Breast epithelium (tissue), 4 donors: ENCODE measurements around the gene CLASP2. TPM values are rescaled to one million over a fixed set of nuclear protein-coding genes. Genes with fewer than 3 reads are reported as not detected.

Experiments
- DNase-seq, 2 donors: peaks; one replicate each; pipeline ENCODE4 v3.0.0-alpha.2; 2019; ENCODE audit warnings: low spot score in 2 of 2
- H3K27ac ChIP-seq, 2 donors: fragments of 200-600 bp; sonication (generic) in 1 of 2; one replicate each; pipeline ENCODE4 v1.5.1; 2016 to 2019; ENCODE audit warnings: mild to moderate bottlenecking in 1 of 2
- H3K27me3 ChIP-seq, 2 donors: fragments of 200-600 bp; sonication (generic) in 1 of 2; one replicate each; pipeline versions ENCODE4 v1.5.1 to v1.6.0; 2017 to 2019; ENCODE audit warnings: control low read depth in 1 of 2, mild to moderate bottlenecking in 1 of 2
- H3K36me3 ChIP-seq: fragments of 200-600 bp; one replicate; pipeline ENCODE4 v1.5.1; 2019
- H3K4me1 ChIP-seq, 2 donors: fragments of 200-600 bp; sonication (generic); one replicate each; pipeline ENCODE4 v1.5.1; 2016 to 2019; ENCODE audit warnings: control low read depth in 1 of 2
- H3K4me3 ChIP-seq, 3 donors: fragments of 200-600 bp; sonication (generic); 1 replicate in 2 of 3; 2 replicates in 1 of 3; pipeline ENCODE4 v1.5.1; 2016 to 2019; ENCODE audit warnings: mild to moderate bottlenecking in 3 of 3, moderate library complexity in 2 of 3
- H3K9me3 ChIP-seq, 2 donors: fragments of 200-600 bp; sonication (generic) in 1 of 2; one replicate each; pipeline ENCODE4 v1.5.1; 2016 to 2019; ENCODE audit warnings: control low read depth in 1 of 2
- POLR2A ChIP-seq: fragments of 450-650 bp; IDR thresholded peaks from one replicate; pipeline ENCODE4 v1.6.1; 2016; ENCODE audit warnings: antibody characterized with exemption, mild to moderate bottlenecking, moderate library complexity
- POLR2AphosphoS5 ChIP-seq, 3 donors: sonication (generic); formaldehyde crosslinking; IDR thresholded peaks; one replicate each; pipeline ENCODE4 v1.6.1; 2017; ENCODE audit warnings: antibody characterized with exemption in 3 of 3
- intact Hi-C: fragments of 100-400 bp; cut with DNase I; formaldehyde crosslinking; loops from one replicate; pipeline ENCODE4 v1.15.1; 2023; ENCODE audit warnings: low total_unique reads
- total RNA-seq, 3 donors: library from RNA; depleted of rRNA; stranded (reverse); fragments of >200 nt; gene quantifications; one replicate each; pipeline ENCODE4 v1.1.0, GENCODE V29; 2016
- TF ChIP-seq, protein P1 (sequence below), 3 donors: fragments of 450-650 bp; IDR thresholded peaks; one replicate each; pipeline ENCODE4 v1.5.1; 2016 to 2017; ENCODE audit warnings: antibody characterized with exemption in 3 of 3, mild to moderate bottlenecking in 3 of 3, moderate library complexity in 3 of 3

The CLASP2 gene
- total RNA-seq, 3 donors from 2014 or later, result 57.1 to 108 (median 86.9) TPM

DNA sequence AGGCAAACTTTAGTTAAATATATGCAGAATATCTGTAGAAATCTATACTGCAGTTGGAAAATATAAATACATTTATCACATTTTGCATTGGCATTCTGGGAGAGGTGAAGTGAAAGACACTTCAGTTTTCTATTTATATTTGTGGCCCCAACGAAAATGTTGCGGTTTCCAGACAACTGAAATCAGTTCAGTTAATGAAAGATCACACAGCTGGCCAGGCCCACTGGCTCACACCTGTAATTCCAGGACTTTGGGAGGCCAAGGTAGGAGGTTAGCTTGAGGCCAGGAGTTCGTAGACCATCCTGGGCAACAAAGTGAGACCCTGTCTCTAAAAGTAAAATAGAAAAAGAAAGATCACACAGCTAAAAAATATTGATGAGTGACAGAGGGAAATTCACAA is 11.9 kb upstream of the CLASP2 start:
- DNase-seq, result no peak
- H3K27ac ChIP-seq, result no peak overlapping the region
- no peaks in the 10 kb centered on the region for H3K36me3 ChIP-seq
- H3K9me3 ChIP-seq, result no peaks in the 10 kb centered on the region
- TF ChIP-seq POLR2A, result no peak
- TF ChIP-seq, protein P1, sequence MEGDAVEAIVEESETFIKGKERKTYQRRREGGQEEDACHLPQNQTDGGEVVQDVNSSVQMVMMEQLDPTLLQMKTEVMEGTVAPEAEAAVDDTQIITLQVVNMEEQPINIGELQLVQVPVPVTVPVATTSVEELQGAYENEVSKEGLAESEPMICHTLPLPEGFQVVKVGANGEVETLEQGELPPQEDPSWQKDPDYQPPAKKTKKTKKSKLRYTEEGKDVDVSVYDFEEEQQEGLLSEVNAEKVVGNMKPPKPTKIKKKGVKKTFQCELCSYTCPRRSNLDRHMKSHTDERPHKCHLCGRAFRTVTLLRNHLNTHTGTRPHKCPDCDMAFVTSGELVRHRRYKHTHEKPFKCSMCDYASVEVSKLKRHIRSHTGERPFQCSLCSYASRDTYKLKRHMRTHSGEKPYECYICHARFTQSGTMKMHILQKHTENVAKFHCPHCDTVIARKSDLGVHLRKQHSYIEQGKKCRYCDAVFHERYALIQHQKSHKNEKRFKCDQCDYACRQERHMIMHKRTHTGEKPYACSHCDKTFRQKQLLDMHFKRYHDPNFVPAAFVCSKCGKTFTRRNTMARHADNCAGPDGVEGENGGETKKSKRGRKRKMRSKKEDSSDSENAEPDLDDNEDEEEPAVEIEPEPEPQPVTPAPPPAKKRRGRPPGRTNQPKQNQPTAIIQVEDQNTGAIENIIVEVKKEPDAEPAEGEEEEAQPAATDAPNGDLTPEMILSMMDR (IDR thresholded peaks at IDR 0.05), result no peak
- no peak for TF ChIP-seq POLR2AphosphoS5 (IDR thresholded peaks at IDR 0.05)
- H3K4me3 ChIP-seq, result no peak overlapping the region
- intact Hi-C loops, result no loop called here
- no peaks in the 10 kb centered on the region for H3K4me1 ChIP-seq
- H3K27me3 ChIP-seq, result no peaks in the 10 kb centered on the region

DNA sequence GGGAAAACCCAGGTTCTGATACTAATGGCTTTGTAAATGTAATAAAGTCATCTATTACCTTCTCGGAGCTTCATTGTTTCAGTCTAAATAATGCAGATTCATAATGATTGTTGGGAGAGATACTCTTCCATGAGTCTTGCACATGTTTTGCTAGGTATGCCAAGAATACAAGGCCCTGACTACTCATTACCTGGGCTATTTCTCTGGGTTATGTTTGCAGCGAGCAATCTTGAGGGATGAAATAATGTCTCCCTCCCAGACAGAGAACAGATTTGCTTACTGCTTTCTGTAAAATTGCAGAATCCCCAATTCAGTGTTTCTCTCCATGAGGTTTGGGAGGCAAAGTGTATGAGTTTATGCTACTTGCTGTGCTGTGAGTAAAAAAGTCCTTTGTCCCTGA is 6.2 kb upstream of the CLASP2 start:
- no peak for TF ChIP-seq POLR2A
- Histone ChIP-seq H3K4me3 (no peak overlapping the region), H3K27ac (no peak overlapping the region), H3K36me3 (no peaks in the 10 kb centered on the region), H3K4me1 (no peaks in the 10 kb centered on the region), H3K9me3 (no peaks in the 10 kb centered on the region), H3K27me3 (no peaks in the 10 kb centered on the region)
- no peak for DNase-seq
- intact Hi-C loops, result no loop called here

DNA sequence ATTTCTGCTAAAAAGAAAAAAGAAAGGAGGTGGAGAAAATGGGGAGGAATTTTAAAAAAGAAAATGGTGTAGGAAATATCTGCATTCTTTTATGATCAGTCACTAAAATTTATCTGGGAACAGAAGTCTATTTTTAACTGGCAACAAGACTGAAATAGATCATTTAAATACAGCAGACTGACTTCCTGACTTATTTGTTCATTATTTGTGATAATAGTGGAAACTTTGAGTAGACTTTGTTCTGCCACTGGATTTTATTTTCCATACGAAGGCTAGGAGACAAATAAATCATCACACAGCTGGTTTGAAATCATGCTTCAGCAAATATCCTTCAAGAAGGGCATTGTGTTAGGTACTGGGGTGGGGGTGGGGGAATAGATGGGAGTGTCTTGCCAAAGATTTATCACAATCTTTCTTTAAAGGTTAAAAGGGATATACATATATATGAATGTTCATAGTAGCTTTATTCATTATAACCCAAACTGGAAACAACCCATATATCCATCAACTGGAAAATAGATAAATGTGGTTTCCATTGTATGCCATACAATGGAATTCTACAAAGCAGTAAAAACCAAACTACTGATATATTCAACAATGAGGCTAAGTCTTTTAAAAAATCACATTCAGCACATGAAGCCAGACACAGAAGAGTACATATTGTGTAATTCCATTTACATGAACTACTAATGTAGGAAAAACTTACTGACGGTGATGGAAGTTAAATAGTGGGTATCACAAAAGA is 4.7 kb upstream of the CLASP2 start:
- Histone ChIP-seq H3K27ac (no peak overlapping the region), H3K36me3 (no peaks in the 10 kb centered on the region), H3K9me3 (no peaks in the 10 kb centered on the region), H3K27me3 (no peaks in the 10 kb centered on the region), H3K4me3 (no peak overlapping the region), H3K4me1 (no peaks in the 10 kb centered on the region)
- no peak for DNase-seq
- TF ChIP-seq POLR2A (no peak), POLR2AphosphoS5 (IDR thresholded peaks at IDR 0.05) (no peak)
- TF ChIP-seq, protein P1 (IDR thresholded peaks at IDR 0.05), result no peak
- intact Hi-C loops, result no loop called here

DNA sequence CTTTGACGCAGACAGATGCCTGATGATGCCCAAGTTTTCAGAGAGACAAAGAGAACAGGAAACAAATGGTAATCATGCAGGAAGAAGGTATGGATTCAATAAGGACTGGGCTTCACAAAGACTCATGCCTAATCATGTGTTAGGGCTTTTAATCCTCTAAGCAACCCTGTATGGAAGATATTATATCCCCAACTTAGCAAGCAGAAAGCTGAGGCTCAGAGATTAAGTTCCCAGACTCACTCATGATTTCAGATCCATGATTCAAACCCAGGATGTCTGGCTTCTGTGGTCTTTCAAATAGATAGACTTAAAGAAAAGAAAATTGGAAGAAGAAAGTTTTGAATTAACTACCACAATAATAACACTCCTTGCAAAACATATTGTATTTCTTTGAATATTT is 4.1 kb upstream of the CLASP2 start:
- intact Hi-C loops, result no loop called here
- Histone ChIP-seq H3K27ac (no peak overlapping the region), H3K36me3 (no peaks in the 10 kb centered on the region), H3K4me1 (no peaks in the 10 kb centered on the region), H3K27me3 (no peaks in the 10 kb centered on the region), H3K4me3 (no peak overlapping the region), H3K9me3 (no peaks in the 10 kb centered on the region)
- DNase-seq, result no peak
- TF ChIP-seq POLR2A (no peak), POLR2AphosphoS5 (IDR thresholded peaks at IDR 0.05) (no peak)
- TF ChIP-seq, protein P1 (IDR thresholded peaks at IDR 0.05), result no peak

DNA sequence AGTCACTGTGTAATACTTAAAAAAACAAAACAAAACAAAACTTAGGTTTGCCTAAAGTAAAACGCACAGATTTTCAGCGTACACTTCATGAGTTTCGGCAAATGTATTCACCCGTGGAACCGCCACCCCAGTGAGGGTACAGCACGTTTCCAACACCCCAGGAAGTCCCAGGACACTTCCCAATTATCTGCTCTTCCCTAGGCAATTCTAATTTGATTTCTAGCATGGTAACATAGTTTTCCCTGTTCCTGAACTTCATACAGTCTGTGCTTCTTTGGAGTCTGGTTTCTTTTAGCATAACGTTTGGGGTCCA is 497 bp upstream of the CLASP2 start:
- no peaks in the 10 kb centered on the region for H3K27me3 ChIP-seq
- intact Hi-C loops, result no loop called here
- no peak for DNase-seq
- H3K4me1 ChIP-seq, result no peaks in the 10 kb centered on the region
- no peaks in the 10 kb centered on the region for H3K36me3 ChIP-seq
- no peaks in the 10 kb centered on the region for H3K9me3 ChIP-seq
- TF ChIP-seq POLR2AphosphoS5 (IDR thresholded peaks at IDR 0.05) (no peak), POLR2A (no peak)
- TF ChIP-seq, protein P1 (IDR thresholded peaks at IDR 0.05), result no peak
- peak overlapping the region; percentile 99 for H3K27ac ChIP-seq
- H3K4me3 ChIP-seq, result peak overlapping the region; percentile 90 to 95 (median 91)

DNA sequence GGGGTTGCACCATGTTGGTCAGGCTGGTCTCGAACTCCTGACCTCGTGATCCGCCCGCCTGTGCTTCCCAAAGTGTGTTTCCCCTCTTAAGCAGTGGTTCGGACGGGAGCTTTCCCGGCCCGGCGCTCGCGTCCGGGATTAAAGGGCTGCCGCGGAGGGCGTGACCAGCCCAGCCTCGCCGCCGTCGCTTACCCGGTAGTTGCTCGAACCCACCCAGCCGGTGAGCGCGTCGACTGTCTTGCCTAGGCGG is 513 bp downstream of the CLASP2 start:
- Histone ChIP-seq H3K9me3 (no peaks in the 10 kb centered on the region), H3K27ac (peak overlapping the region; percentile 99), H3K4me3 (peak overlapping the region; percentile 90 to 95 (median 91)), H3K27me3 (no peaks in the 10 kb centered on the region), H3K36me3 (no peaks in the 10 kb centered on the region), H3K4me1 (no peaks in the 10 kb centered on the region)
- no peak for TF ChIP-seq POLR2A
- TF ChIP-seq POLR2AphosphoS5 (IDR thresholded peaks at IDR 0.05), result no peak
- TF ChIP-seq, protein P1 (IDR thresholded peaks at IDR 0.05), result no peak
- DNase-seq, result peak in 1 of 2 donors; percentile 69
- intact Hi-C loops, result no loop called here
